Measurements from ENCODE around the gene TRIM24.
"Not testable (repeated sequence)": the region's sequence is repeated elsewhere in the genome, so short reads cannot be mapped to it uniquely, and the experiment has no call there.

Gene TRIM24

DNA sequence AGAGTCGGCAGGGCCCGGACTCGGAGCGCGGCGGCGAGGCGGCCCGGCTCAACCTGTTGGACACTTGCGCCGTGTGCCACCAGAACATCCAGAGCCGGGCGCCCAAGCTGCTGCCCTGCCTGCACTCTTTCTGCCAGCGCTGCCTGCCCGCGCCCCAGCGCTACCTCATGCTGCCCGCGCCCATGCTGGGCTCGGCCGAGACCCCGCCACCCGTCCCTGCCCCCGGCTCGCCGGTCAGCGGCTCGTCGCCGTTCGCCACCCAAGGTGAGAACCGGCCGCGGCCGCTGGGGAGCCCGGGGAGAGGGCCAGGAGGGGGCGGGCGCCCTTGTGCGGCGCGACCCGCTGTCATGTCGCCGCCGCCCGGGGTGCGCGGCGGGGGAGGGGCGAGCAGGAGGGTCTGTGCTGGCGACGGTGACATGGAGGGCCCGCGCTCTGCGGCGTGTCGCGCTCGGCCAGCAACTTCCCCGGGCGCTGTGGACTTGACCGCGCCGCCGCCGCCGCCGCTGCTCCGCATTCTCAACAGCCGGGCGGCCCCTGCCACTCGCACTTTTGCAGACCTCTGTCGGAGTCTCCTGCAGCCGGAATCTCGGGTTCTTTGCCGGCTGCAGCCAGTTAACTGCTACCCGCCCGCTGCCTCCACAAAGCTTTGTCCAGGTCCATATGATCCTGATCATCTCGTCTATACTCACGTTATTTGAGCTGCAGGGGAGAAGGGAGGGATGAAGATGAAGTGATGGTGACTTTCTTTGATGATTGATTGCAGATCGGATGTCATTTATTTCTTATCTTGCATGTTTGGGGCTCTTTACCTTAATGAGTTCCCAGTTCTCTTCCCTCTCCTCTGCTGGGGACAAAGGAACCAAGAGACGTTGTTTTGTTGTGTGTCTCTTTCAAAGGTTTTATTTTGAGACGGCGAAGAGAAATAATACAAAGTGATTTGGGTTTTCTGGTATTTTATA lies 869 bp downstream of the TRIM24 start:
- peak; percentile 47 to 58 for DNase-seq

DNA sequence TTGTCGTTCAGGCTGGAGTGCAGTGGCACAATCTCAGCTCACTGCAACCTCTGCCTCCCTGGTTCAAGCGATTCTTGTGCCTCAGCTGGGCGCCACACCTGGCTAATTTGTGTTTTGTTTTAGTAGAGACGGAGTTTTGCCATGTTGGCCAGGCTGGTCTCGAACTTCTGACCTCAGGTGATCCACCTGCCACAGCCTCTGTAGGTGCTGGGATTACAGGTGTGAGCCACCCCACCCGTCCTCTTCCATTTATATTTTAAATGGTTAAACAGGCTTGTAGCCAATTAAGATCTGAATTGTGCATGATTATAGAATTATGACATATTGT lies 3.2 kb downstream of the TRIM24 start:
- DNase-seq: not testable (repeated sequence)

DNA sequence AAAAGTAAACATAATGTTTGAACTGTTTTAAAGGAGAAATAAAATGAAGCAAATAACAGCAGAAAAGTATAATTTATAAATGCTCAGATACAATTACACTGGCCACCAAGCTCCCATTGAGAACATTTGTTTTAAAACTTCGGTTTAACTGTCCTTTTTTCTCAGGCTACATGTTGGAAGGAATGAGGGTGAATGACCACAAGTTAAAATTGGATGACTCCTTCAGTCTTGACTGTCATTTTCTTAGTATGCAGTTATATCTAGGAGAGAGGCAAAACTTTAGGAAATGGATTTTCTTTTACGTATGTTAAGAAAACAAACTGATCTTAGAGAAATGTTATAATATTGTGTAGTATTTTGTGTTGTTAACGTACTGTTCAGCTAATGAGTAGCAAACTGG lies 5.0 kb downstream of the TRIM24 start:
- DNase-seq: no peak

DNA sequence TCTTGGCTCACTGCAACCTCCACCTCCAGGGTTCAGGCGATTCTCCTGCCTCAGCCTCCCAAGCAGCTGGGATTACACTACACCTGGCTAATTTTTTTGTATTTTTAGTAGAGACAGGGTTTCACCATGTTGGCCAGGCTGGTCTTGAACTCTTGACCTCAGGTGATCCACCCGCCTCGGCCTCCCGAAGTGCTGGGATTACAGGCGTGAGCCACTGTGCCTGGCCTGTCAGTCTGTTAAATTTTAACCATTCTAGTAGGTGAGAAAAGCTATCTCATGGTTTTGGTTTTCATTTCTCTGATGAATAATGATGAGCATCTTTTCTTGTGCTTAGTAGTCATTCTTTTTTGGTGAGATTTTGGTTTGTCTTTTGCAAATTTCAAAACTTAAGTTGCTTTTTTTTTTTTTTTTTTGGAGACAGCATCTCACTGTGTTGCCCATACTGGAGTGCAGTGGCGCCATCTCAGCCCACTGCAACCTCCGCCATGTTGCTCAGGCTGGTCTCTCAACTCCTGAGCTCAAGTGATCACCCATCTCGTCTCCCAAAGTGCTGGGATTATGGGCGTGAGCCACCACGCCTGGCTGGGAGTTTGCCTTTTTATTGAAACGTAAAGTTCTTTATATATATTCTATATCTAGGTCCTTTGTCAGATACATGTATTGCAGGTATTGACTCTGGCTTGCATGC lies 6.2 kb downstream of the TRIM24 start:
- not testable (repeated sequence) for DNase-seq

DNA sequence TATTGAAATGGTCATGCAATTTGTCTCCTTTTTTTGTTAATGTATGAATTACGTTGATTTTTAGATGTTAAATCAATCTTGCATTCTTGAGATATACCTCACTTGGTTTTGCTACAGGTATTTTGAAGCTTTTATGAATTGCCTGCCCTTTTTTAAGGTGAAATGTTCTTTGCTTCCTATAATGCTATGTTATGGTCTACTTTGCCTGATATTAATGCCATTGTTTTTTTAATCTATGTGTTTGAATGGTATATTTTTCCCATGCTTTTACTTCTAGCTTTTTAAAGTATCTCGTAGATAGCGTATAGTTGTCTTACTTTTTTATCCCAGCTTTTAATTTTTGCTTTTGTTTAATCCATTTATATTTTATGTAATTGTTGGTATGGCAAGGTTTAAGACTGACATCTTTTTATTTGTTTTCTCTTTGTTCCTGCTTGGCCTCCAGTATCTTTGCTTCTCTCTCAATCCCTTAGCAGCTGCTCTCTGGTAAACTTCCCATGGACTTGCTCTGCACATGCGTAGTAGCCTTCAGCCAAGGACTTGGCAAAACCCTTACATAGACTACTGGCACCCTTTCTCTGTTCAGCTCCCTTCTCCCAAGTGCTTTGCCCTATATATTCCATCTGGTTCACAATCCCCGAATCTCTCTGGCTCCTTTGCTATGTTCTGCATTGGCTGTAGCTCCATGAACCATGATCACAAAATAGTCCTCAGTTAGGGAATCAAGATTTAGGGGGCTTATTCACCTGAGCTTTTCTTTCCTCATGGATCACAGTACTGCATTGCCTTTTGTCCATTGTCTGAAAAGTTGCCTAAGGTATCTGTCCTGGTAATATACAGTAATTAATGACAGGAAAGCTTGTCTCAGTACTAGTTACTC lies 8.4 kb downstream of the TRIM24 start:
- no peak for DNase-seq

DNA sequence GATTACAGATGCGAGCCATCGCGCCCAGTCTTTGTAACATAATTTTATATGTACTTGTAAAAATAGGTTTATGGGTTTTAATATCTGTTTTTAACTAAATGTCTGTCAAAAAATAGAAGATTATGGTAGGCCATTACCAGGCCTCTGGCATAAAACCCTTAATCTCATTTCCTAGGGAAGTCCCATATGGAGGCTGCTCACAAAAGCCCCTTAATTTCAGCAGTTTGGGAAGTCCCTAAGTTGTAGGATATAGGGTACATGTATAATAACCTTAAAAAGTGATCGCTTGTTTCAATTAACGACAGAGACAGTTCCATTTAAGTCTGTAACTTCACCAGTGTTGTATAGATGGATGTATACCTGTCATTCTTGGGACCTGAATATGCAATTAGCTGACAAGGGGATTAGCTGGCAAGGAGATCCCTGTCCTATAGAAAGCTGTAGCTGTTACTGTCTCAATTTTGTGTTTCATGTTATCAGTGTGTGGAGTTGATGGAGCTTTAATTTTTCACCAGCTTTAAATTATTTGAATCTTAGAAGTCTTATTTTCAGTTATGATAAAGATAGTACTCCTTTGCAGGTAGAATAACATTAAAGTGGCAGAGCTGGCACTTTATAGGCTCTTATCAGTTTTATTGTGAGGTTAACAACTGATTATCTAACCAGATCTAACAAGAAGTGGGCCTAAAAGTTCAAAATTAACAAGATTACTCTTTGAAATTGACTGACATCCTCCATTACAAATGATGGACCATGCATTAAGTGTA lies 10.5 kb downstream of the TRIM24 start:
- no peak for DNase-seq

DNA sequence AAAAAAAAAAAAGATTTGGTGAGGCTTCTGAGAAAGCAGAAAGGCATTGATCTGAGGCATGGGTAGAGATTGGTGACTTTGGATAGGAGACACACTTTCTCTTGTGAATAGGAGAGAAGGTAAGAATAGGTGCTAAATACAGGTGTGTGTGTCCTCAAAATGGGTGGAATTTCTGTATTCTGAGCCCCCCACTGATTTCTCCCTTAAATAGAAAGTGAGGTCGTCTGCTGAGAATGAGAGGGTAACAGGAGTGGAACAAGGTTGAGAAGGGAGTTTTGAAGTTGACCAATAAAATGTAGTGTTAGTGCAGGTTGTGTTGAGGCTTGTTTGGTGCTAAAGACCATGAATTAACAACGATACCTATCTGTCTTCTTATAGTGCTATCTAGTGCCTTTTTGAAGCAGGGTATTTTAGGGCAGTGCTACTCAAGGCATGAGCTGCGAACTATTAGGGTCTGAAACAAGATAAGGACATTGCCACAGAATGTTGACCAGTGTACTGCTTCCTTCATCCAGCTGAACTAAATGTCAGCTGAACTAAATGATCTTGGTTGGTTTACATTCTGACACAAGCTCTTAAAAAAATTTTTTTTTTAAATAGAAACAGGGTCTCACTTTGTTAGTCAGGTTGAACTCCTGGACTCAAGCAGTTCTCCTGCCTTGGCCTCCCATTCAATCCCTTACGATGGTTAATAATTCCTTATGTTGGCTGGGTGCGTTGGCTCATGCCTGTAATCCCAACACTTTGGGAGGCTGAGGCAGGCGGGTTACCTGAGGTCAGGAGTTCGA lies 12.4 kb downstream of the TRIM24 start:
- no peak for DNase-seq

DNA sequence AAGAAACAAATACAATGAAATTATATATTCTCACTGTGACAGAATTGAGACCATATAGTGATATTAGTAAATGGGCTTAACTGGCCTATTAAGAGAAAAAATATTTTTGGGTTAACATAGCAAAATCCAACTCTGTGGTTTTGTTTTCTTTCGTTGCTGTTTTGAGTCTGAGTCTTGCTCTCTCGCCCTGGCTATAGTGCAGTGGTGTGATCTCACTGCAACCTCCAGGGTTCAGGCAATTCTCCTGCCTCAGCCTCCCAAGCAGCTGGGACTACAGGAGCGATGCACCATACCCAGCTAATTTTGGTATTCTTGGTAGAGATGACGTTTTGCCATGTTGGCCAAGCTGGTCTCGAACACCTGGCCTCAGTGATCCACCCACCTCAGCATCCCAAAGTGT lies 15.3 kb downstream of the TRIM24 start:
- DNase-seq: no peak

DNA sequence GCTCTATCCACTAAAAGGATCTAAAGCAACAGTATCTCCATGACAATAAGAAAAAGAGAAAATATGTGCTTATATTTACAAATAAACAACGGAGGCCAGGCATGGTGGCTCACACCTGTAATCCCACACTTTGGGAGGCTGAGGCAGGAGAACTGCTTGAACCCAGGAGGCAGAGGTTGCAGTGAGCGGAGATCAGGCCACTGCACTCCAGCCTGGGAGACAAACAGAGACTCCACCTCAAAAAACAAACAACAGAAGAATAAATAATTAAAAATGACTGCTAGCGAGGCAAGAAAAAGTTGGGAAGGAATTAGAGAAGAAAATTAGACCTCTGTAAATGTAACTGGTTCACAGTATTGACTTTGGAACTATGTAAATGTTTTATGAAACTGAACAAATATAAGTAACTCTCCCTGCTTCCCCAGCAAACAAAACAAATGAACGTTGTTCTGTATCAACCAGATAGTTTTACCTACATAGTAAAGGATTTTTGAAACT lies 17.1 kb downstream of the TRIM24 start:
- no peak for DNase-seq

DNA sequence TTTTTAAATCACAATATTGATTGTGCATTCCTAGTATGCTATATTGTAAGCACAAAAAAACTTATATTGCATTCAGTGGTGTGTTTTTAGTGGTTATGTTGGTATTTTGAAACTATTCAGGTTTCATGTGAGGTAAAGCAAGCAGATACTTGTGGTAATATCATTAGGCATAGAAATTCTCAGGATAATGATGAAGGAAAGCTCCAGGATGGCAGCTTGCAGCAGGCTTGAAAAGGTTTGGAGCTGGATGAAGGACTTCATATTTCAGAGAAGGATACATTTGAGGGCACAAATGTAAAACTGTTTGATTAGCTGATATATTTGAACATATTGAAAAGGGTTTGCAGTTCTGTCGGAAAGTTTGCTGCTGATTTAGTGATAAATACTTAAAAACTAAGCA lies 17.5 kb downstream of the TRIM24 start:
- DNase-seq: no peak

DNA sequence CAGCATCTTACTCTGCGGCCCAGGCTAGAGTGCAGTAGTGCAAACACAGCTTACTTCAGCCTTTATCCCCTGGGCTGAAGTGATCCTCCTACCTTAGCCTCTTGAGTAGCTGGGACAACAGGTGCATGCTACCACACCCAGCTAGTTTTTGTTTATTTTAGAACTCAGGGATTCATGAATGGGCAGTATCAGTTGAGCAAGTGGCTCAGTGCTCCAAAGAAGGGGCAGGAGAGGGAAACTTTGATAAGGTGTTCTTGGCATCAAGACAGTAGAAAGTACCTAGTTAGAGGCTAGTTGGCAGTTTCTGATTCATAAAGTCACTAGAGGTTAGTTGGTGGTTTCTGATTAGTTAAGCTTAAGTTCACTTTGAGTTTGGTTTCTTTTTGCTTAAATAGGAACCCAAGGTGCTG lies 18.4 kb downstream of the TRIM24 start:
- no peak for DNase-seq

DNA sequence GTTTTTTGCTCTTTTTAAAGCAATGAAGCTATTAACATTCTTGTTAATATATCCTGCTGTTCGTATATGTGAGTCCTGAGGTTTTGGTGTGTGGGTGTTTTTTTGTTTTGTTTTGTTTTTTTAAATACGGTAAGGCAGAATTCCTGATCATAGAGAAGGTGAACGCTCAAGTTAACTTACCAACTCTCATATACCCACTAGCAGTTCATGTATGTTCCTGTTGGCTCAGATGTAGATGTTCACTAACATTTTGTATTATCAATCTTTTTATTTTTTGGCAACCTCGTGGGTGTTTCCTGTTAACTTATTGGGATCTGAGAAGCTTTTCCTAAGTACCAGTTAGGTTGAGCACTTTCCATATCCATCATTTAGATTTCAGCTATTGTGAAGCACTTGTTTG lies 20.5 kb downstream of the TRIM24 start:
- no peak for DNase-seq

DNA sequence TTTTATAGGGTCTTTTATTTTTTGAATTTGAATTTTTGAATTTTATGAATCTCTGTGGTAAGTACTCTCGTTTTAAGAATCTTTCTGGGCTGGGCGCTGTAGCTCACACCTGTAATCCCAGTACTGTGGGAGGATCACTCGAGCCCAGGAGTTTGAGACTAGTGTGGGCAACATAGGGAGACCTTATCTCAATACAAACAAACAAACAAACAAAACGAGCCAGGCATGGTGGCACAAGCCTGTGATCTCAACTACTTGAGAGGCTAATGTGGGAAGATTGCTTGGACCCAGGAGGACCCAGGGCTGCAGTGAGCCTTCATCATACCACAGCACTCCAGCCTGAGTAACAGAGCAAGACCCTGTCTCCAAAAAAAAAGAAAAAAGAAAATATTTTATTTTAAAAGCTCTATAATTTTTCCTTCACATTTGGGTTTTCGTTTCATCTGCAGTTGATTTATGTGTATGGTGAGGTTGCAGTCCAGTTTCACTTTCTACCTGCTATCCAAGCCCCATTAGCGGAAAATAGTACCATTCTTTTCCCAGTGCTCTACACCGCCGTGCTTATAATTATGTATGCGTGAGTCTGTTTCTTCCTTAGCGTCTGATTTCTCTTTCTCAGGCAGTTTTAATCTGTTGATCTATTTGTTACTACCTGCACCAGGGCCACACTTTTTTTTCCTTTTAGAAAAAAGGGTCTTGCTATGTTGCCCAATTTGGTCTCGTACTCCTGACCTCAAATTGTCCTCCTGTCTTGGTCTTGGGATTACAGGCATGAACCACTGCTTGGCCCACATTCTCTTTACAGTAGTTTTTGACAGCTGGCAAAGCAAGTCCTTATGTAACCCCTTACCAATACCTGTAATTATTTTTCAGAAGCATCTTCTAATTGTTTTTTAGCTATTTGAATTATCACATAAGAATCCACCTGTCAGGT lies 21.7 kb downstream of the TRIM24 start:
- DNase-seq: no peak

DNA sequence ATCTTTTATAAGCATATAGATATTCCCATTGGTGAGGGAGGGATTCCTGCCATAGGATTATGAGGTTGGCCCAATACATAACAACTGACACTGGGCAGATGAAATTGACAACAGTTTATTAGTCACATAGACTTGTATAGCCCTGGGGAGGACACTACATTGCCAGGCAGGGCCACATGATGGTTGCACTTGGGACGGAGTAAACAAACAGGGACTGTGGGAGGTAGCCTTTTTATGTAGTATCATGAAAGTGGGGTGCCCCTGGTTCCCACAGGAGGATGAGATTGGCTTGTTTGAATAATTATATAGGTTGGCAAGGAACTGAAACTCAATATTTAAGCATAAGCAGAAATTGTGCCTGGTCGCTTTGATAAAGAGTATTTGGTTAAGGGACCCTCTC lies 23.5 kb downstream of the TRIM24 start:
- DNase-seq: no peak

DNA sequence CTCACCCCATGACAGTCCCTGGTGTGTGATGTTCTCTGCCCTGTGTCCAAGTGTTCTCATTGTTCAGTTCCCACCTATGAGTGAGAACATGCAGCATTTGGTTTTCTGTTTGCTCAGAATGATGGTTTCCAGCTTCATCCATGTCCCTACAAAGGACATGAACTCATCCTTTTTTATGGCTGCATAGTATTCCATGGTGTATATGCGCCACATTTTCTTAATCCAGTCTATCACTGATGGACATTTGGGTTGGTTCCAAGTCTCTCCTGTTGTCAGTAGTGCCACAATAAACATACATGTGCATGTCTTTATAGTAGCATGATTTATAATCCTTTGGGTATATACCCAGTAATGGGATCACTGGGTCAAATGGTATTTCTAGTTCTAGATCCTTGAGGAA lies 25.4 kb downstream of the TRIM24 start:
- DNase-seq: not testable (repeated sequence)

DNA sequence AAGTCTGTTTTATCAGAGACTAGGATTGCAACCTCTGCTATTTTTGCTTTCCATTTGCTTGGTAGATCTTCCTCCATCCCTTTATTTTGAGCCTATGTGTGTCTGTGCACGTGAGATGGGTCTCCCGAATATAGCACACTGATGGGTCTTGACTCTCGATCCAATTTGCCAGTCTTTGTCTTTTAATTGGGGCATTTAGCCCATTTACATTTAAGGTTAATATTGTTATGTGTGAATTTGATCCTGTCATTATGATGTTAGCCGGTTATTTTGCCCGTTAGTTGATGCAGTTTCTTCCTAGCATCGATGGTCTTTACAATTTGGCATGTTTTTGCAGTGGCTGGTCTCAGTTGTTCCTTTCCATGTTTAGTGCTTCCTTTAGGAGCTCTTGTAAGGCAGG lies 29.1 kb downstream of the TRIM24 start:
- DNase-seq: not testable (repeated sequence)

DNA sequence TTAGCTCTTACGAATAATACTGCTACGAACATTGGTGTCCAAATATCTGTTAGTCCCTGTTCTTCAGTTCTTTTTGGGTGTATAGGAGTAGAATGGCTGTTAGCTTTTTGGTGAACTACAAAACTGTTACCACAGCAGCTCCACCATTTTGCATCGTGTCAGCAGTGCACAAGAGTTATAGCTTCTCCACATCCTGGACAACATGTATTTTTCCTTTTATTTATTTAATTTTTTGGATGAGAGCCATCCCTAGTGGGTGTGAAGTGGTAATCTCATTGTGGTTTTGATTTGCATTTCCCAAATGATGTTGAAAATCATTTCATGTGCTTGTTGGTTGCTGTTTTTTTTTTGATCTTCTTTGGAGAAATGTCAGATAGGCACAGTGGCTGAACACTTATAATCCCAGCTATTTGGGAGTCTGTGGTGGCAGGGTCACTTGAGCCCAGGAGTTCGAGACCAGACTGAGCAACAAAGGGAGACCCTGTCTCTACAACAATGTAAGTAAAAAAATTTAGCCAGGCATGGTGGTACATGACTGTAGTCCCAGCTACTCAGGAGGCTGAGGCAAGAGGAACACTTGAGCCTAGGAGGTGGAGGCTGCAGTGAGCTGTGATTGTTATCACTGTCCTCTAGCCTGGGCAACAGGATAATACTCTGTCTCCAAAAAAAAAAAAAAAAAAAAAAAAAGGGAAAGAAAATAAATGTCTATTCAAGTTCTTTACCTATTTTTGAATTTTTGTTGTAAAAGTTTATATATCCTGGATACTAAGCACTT lies 31.7 kb downstream of the TRIM24 start:
- no peak for DNase-seq

DNA sequence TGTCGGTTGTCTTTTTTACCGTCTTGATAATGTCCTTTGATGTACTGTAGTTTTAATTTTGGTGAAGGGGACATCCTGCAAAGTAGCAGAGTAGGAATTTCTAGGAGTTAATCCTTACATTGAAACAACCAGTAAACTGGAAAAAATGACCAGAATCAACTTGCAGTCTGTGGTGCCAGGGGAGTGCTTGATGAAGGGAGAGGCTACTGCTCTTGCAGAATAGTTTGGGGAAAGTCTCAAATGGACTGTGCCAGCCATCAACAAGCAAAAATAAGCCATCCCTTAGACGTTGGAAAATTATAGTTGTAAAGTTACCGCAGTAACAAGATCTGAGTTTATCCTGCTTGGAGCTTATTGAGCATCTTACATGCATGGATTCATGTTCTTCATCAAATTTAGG lies 32.4 kb downstream of the TRIM24 start:
- DNase-seq: no peak

DNA sequence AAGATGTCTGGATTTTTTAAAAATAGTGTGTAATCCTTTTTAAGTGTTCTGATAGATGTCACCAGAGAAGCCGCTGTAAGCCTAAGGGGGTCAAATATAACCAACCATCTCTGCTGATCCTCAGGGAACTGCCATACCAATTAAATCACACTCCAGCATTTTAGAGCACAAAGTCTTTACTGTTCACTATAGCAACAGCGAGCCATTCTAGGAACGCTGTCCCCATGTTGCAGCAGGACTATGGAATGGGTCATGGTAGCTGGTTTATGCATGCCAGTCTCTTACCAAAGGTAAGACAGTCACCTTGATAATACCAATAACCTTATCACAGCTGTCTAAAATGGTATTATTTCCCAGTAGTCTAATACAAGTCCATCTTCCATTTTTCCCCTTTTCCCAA lies 33.5 kb downstream of the TRIM24 start:
- DNase-seq: no peak

DNA sequence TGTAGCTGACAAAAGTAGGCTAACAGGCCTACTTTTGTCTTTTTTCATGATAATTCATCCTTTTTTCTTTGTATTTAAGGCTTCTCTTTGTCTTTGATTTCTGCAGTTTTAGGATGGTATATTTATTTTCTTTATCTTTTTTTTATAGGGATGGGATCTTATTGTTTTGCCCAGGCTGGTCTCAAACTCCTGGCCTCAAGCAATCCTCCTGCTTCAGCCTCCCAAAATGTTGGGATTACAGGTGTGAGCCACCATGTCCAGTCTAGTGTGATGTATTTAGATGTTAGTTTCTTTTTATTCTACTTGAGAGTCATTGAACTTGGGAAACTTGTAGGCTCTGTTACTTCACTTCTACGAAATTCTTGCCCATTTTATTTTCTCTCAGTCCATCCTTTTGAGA lies 35.4 kb downstream of the TRIM24 start:
- no peak for DNase-seq

Data from CD4-positive, alpha-beta T cell treated with Interleukin-4 for 1 hour (primary cell).